Measurements from ENCODE around the gene GABRR1.

Gene GABRR1

GRCh38 chr6:89199579-89199978, 17.6 kb downstream of the GABRR1 start:
- H3K4me3 ChIP-seq (ENCODE audit: low read depth, low read length) = no peak overlapping the region
- no peak for DNase-seq
- no peaks in the 10 kb centered on the region for H3K4me1 ChIP-seq
- no peaks in the 10 kb centered on the region for H3K27me3 ChIP-seq
- H3K9me3 ChIP-seq = no peaks in the 10 kb centered on the region; the same call in 1 of the 2 replicates
- TF ChIP-seq, protein P1, sequence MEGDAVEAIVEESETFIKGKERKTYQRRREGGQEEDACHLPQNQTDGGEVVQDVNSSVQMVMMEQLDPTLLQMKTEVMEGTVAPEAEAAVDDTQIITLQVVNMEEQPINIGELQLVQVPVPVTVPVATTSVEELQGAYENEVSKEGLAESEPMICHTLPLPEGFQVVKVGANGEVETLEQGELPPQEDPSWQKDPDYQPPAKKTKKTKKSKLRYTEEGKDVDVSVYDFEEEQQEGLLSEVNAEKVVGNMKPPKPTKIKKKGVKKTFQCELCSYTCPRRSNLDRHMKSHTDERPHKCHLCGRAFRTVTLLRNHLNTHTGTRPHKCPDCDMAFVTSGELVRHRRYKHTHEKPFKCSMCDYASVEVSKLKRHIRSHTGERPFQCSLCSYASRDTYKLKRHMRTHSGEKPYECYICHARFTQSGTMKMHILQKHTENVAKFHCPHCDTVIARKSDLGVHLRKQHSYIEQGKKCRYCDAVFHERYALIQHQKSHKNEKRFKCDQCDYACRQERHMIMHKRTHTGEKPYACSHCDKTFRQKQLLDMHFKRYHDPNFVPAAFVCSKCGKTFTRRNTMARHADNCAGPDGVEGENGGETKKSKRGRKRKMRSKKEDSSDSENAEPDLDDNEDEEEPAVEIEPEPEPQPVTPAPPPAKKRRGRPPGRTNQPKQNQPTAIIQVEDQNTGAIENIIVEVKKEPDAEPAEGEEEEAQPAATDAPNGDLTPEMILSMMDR (IDR thresholded peaks at IDR 0.05; ENCODE audit: low read depth, low read length) = no peak
- no peaks in the 10 kb centered on the region for H3K36me3 ChIP-seq

DNA sequence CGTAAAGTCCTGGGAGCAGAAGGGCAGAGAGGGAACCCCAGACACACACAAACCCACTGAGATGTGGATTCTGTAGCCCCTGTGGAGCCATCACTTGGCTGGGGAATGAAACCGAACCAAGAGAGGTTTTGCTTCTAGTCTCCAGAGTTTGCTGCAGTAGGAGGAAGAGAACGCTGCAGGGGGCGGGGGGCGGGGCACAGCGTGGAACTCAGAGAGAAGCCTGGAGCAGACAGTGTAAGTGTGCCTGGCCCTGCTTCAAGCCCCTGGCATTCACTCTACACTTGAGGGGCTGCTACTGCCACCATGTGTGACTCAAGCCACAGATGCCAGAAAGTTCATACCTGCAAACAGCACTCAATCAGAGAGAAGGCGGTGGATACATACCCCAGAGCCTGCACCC, 18.9 kb downstream of the GABRR1 start:
- H3K4me3 ChIP-seq (ENCODE audit: low read depth, low read length) = no peak overlapping the region
- TF ChIP-seq, protein P1 (IDR thresholded peaks at IDR 0.05; ENCODE audit: low read depth, low read length) = no peak
- H3K9me3 ChIP-seq = no peaks in the 10 kb centered on the region; the same call in 1 of the 2 replicates
- DNase-seq = no peak
- H3K27me3 ChIP-seq = no peaks in the 10 kb centered on the region
- H3K4me1 ChIP-seq = no peaks in the 10 kb centered on the region
- no peaks in the 10 kb centered on the region for H3K36me3 ChIP-seq

GRCh38 chr6:89197141-89197540, 20.0 kb downstream of the GABRR1 start:
- TF ChIP-seq, protein P1 (IDR thresholded peaks at IDR 0.05; ENCODE audit: low read depth, low read length) = no peak
- no peaks in the 10 kb centered on the region; the same call in 1 of the 2 replicates for H3K9me3 ChIP-seq

GRCh38 chr6:89194559-89194958, 22.6 kb downstream of the GABRR1 start:
- H3K4me3 ChIP-seq (ENCODE audit: low read depth, low read length) = no peak overlapping the region
- no peak for DNase-seq

More at GRCh38 chr6:89197141-89197540, 20.0 kb downstream of the GABRR1 start:
- Histone ChIP-seq H3K4me1 (no peaks in the 10 kb centered on the region), H3K36me3 (no peaks in the 10 kb centered on the region), H3K27me3 (no peaks in the 10 kb centered on the region), H3K4me3 (ENCODE audit: low read depth, low read length) (no peak overlapping the region)
- DNase-seq = no peak

GRCh38 chr6:89190741-89191140, 26.4 kb downstream of the GABRR1 start:
- Histone ChIP-seq H3K9me3 (no peaks in the 10 kb centered on the region; the same call in 1 of the 2 replicates), H3K27me3 (no peaks in the 10 kb centered on the region), H3K4me1 (no peaks in the 10 kb centered on the region), H3K4me3 (ENCODE audit: low read depth, low read length) (no peak overlapping the region), H3K36me3 (no peaks in the 10 kb centered on the region)
- TF ChIP-seq, protein P1 (IDR thresholded peaks at IDR 0.05; ENCODE audit: low read depth, low read length) = no peak
- DNase-seq = no peak

More at GRCh38 chr6:89194559-89194958, 22.6 kb downstream of the GABRR1 start:
- Histone ChIP-seq H3K9me3 (no peaks in the 10 kb centered on the region; the same call in 1 of the 2 replicates), H3K4me1 (no peaks in the 10 kb centered on the region), H3K27me3 (no peaks in the 10 kb centered on the region), H3K36me3 (no peaks in the 10 kb centered on the region)
- TF ChIP-seq, protein P1 (IDR thresholded peaks at IDR 0.05; ENCODE audit: low read depth, low read length) = no peak

DNA sequence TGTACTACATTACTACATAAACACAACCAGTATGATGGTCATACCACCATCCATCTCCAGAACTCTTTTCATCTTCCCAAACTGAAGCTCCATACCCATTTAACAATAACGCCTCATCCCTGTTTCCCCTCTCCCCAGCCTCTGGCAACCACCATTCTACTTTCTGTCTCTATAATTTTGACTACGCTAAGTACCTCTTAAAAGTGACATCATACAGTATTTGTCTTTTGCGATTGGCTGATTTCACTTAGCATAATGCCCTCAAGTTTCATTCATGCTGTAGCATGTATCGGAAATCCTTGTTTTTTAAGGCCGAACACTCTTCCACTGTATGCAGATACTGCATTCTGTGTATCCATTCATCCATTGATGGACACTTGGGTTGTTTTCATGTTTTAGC, 29.7 kb downstream of the GABRR1 start:
- no peak overlapping the region for H3K4me3 ChIP-seq (ENCODE audit: low read depth, low read length)
- DNase-seq = no peak
- TF ChIP-seq, protein P1 (IDR thresholded peaks at IDR 0.05; ENCODE audit: low read depth, low read length) = no peak
- H3K27me3 ChIP-seq = no peaks in the 10 kb centered on the region
- H3K9me3 ChIP-seq = no peaks in the 10 kb centered on the region
- H3K36me3 ChIP-seq = no peaks in the 10 kb centered on the region
- no peaks in the 10 kb centered on the region for H3K4me1 ChIP-seq
